H9 (cell line): ENCODE measurements around the gene C3orf49. TPM values are rescaled to one million over a fixed set of nuclear protein-coding genes. Genes with fewer than 3 reads are reported as not detected.

Source experiments
- DNase-seq: peaks from one replicate; pipeline ENCODE4 v3.0.0-alpha.2; 2017
- H2AFZ ChIP-seq: one replicate; pipeline ENCODE4 v1.6.1; 2013; ENCODE audit warnings: mild to moderate bottlenecking, low read length, control low read depth, moderate library complexity
- H2AK5ac ChIP-seq: 2 replicates; pipeline ENCODE4 v1.6.1; 2013; ENCODE audit warnings: low read length, control low read depth, mixed read lengths; ENCODE audit not compliant: insufficient read length
- H2BK120ac ChIP-seq: one replicate; pipeline ENCODE4 v1.6.1; 2013; ENCODE audit warnings: low read depth, mild to moderate bottlenecking, low read length, control low read depth, inconsistent platforms; ENCODE audit not compliant: poor library complexity, severe bottlenecking
- H2BK12ac ChIP-seq: 2 replicates; pipeline ENCODE4 v1.6.1; 2013; ENCODE audit warnings: low read length, control low read depth, mixed read lengths, low read depth; ENCODE audit not compliant: insufficient read length
- H2BK15ac ChIP-seq: 2 replicates; pipeline ENCODE4 v1.6.1; 2013; ENCODE audit warnings: low read depth, low read length, control low read depth
- H2BK20ac ChIP-seq: one replicate; pipeline ENCODE4 v1.6.1; 2013; ENCODE audit warnings: low read depth, mild to moderate bottlenecking, low read length, control low read depth, inconsistent platforms; ENCODE audit not compliant: poor library complexity, severe bottlenecking
- H2BK5ac ChIP-seq: 2 replicates; pipeline ENCODE4 v1.6.1; 2013; ENCODE audit warnings: low read length, control low read depth, mixed read lengths; ENCODE audit not compliant: insufficient read length
- H3K14ac ChIP-seq: 2 replicates; pipeline ENCODE4 v1.6.1; 2013; ENCODE audit warnings: low read length, control low read depth; ENCODE audit not compliant: insufficient read depth
- H3K18ac ChIP-seq: 2 replicates; pipeline ENCODE4 v1.6.1; 2013; ENCODE audit warnings: low read depth, mild to moderate bottlenecking, mixed read lengths, low read length, control low read depth; ENCODE audit not compliant: insufficient read length
- H3K23ac ChIP-seq: 2 replicates; pipeline ENCODE4 v1.6.1; 2013; ENCODE audit warnings: low read length, control low read depth, mixed read lengths, low read depth; ENCODE audit not compliant: insufficient read length
- H3K23me2 ChIP-seq: 2 replicates; pipeline ENCODE4 v1.6.1; 2013; ENCODE audit warnings: low read depth, mild to moderate bottlenecking, mixed read lengths, low read length, control low read depth; ENCODE audit not compliant: insufficient read length, poor library complexity, severe bottlenecking
- H3K27ac ChIP-seq: 2 replicates; pipeline ENCODE4 v1.5.1; 2013; ENCODE audit warnings: low read length, control low read depth, mixed read lengths, low read depth; ENCODE audit not compliant: insufficient read length
- H3K27me3 ChIP-seq: 2 replicates; pipeline ENCODE4 v1.6.1; 2013; ENCODE audit warnings: low read length, control low read depth, inconsistent platforms; ENCODE audit not compliant: insufficient read depth
- H3K4ac ChIP-seq: 2 replicates; pipeline ENCODE4 v1.6.1; 2013; ENCODE audit warnings: low read depth, mild to moderate bottlenecking, control low read depth, inconsistent platforms, low read length, moderate library complexity
- H3K4me1 ChIP-seq: 2 replicates; pipeline ENCODE4 v1.6.1; 2013; ENCODE audit warnings: low read length, control low read depth, inconsistent platforms; ENCODE audit not compliant: insufficient read depth
- H3K4me2 ChIP-seq: 2 replicates; pipeline ENCODE4 v1.6.1; 2013; ENCODE audit warnings: low read length, control low read depth, mixed read lengths; ENCODE audit not compliant: insufficient read length, insufficient read depth
- H3K56ac ChIP-seq: 2 replicates; pipeline ENCODE4 v1.6.1; 2013; ENCODE audit warnings: low read depth, mild to moderate bottlenecking, mixed read lengths, low read length, control low read depth; ENCODE audit not compliant: insufficient read length
- H3K79me1 ChIP-seq: 2 replicates; pipeline ENCODE4 v1.6.1; 2013; ENCODE audit warnings: low read depth, mild to moderate bottlenecking, moderate library complexity, low read length, control low read depth, inconsistent platforms; ENCODE audit not compliant: insufficient read depth, poor library complexity, severe bottlenecking
- H3K79me2 ChIP-seq: 2 replicates; pipeline ENCODE4 v1.6.1; 2013; ENCODE audit warnings: low read length, control low read depth, inconsistent platforms; ENCODE audit not compliant: insufficient read depth
- H3K9ac ChIP-seq: 2 replicates; pipeline ENCODE4 v1.6.1; 2013; ENCODE audit warnings: low read length, control low read depth, mixed read lengths; ENCODE audit not compliant: insufficient read length; ENCODE audit errors: extremely low read depth
- H3K9me3 ChIP-seq: one replicate; pipeline ENCODE4 v1.6.1; 2013; ENCODE audit warnings: low read depth, low read length, inconsistent platforms; ENCODE audit not compliant: control insufficient read depth
- H3T11ph ChIP-seq: one replicate; pipeline ENCODE4 v1.6.1; 2013; ENCODE audit warnings: mild to moderate bottlenecking, low read length, control low read depth, inconsistent platforms
- H4K20me1 ChIP-seq: one replicate; pipeline ENCODE4 v1.6.1; 2013; ENCODE audit not compliant: control insufficient read depth, insufficient read length, insufficient read depth
- H4K5ac ChIP-seq: 2 replicates; pipeline ENCODE4 v1.6.1; 2013; ENCODE audit warnings: low read depth, mild to moderate bottlenecking, mixed read lengths, low read length, control low read depth; ENCODE audit not compliant: insufficient read length
- H4K8ac ChIP-seq: replicated peaks from 2 replicates; pipeline ENCODE4 v1.6.1; 2013; ENCODE audit warnings: low read length, control low read depth, mixed read lengths, low read depth; ENCODE audit not compliant: insufficient read length
- H4K91ac ChIP-seq: 2 replicates; pipeline ENCODE4 v1.6.1; 2013; ENCODE audit warnings: low read depth, mild to moderate bottlenecking, moderate library complexity, mixed read lengths, low read length, control low read depth; ENCODE audit not compliant: insufficient read length
- H3K27ac Mint-ChIP-seq, 3 experiments: 2 replicates in 2 of 3; 3 replicates in 1 of 3; pipeline ENCODE4 v1.8.0; 2020 to 2021; ENCODE audit warnings: mixed read lengths in 3 of 3, mild to moderate bottlenecking in 1 of 3, moderate library complexity in 1 of 3
- H3K27me3 Mint-ChIP-seq: 2 replicates; pipeline ENCODE4 v1.8.0; 2021; ENCODE audit warnings: low read depth, mild to moderate bottlenecking, moderate library complexity, mixed read lengths
- H3K36me3 Mint-ChIP-seq, 3 experiments: 2 replicates in 2 of 3; 3 replicates in 1 of 3; pipeline ENCODE4 v1.8.0; 2020 to 2021; ENCODE audit warnings: low read depth in 3 of 3, mixed read lengths in 3 of 3; ENCODE audit not compliant: insufficient read depth in 1 of 3
- H3K4me1 Mint-ChIP-seq, 2 experiments: 2 replicates each; pipeline ENCODE4 v1.8.0; 2020; ENCODE audit warnings: mixed read lengths in 2 of 2
- H3K4me3 Mint-ChIP-seq, 2 experiments: 2 replicates in 1 of 2; 3 replicates in 1 of 2; pipeline ENCODE4 v1.8.0; 2020 to 2021; ENCODE audit warnings: mild to moderate bottlenecking in 2 of 2, mixed read lengths in 2 of 2, moderate library complexity in 1 of 2
- H3K9me3 Mint-ChIP-seq, 2 experiments: 2 replicates in 1 of 2; 3 replicates in 1 of 2; pipeline ENCODE4 v1.8.0; 2020; ENCODE audit warnings: mild to moderate bottlenecking in 2 of 2, mixed read lengths in 2 of 2, moderate library complexity in 1 of 2
- CTCF ChIP-seq: fragments of 200-600 bp; sonication (generic); conservative IDR thresholded peaks from 3 replicates; pipeline ENCODE4 v1.8.0; 2021; ENCODE audit warnings: antibody characterized with exemption, mild to moderate bottlenecking
- WGBS: extraction: QIAGEN DNeasy Blood & Tissue Kit; methylation state at CpG from one replicate; pipeline ENCODE4 v1.1.7; 2013; ENCODE audit warnings: missing lambda C conversion rate, low lambda C conversion rate, mixed read lengths; ENCODE audit not compliant: insufficient read length; ENCODE audit errors: extremely low coverage; 5-methylcytosine and 5-hydroxymethylcytosine counted together
- total RNA-seq: library from RNA; stranded (reverse); gene quantifications from 2 replicates; pipeline ENCODE4 v1.2.1, GENCODE V29; 2021

Gene C3orf49
- total RNA-seq, 1 experiment from 2014 or later = not detected

DNA sequence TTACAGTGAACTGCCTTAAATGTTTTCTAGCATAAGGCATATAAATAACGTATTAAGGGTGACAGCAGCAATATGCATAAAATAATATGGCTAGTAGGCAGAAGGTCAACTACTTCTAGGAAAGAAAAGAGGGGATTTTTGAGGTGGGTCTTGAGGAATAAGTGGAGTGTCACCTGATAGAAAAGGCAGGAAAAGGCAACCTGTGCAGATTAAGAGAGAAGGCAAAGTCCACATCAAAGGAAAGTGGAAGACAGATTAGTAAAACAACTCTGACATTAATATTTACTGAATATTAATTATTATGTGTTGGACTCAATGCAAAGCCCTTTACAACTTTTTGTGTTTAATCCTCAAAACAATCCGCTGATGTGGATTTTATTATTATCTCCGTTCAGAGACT lies 41.7 kb downstream of the C3orf49 start:
- Histone ChIP-seq H3K4me1 (0 out of 2 replicates have a peak, but pooled peaks cover 2% of the 10 kb centered on the region), H3K9ac (no peak overlapping the region), H3K56ac (no peak overlapping the region), H2AFZ (no peak overlapping the region), H4K91ac (no peak overlapping the region), H3K27me3 (no peaks in the 10 kb centered on the region), H2BK20ac (no peak overlapping the region), H3K27ac (no peak overlapping the region), H3K23me2 (peaks cover 16% of the 10 kb centered on the region), H2BK120ac (no peak overlapping the region), H3K23ac (no peak overlapping the region), H3K4ac (no peak overlapping the region), H3K14ac (no peak overlapping the region), H3K79me2 (no peaks in the 10 kb centered on the region; the same call in 1 of the 2 replicates), H2BK5ac (no peak overlapping the region), H4K8ac (no peak overlapping the region), H3K79me1 (no peaks in the 10 kb centered on the region), H3K9me3 (no peaks in the 10 kb centered on the region), H3K18ac (no peak overlapping the region), H2BK12ac (no peak overlapping the region), H2AK5ac (no peak overlapping the region), H3T11ph (no peak overlapping the region), H2BK15ac (no peak overlapping the region), H4K5ac (no peak overlapping the region), H3K4me2 (no peak overlapping the region), H4K20me1 (no peaks in the 10 kb centered on the region)
- no peak for DNase-seq
- WGBS = no CpG with 5 or more reads among the region's 3 CpGs
- Mint-ChIP-seq H3K4me3 (no peak overlapping the region; a peak in 1 of 5 replicates), H3K9me3 (no peaks in the 10 kb centered on the region), H3K36me3 (peaks cover 0 to 3% (median 2%) of the 10 kb centered on the region in 3 experiments; a peak in 4 of 7 replicates), H3K27ac (no peak overlapping the region; a peak in 1 of 7 replicates), H3K27me3 (peaks cover 1% of the 10 kb centered on the region; the same call in 1 of the 2 replicates), H3K4me1 (peaks cover 71% of the 10 kb centered on the region in 2 experiments)
- no peak for TF ChIP-seq CTCF
